Posterior cingulate gyrus (tissue), 11 donors: ENCODE measurements around the gene MPP1.

Experiments
- DNase-seq, 10 donors: peaks; one replicate each; pipeline versions ENCODE4 v3.0.0 to v3.0.0-alpha.2; 2020 to 2021; ENCODE audit warnings: mixed read lengths in 3 of 10
- intact Hi-C: fragments of 100-400 bp; cut with DNase I; formaldehyde crosslinking; loops from one replicate; pipeline ENCODE4 v1.15.1; 2023

Gene MPP1

GRCh38 chrX:154779261-154779660, 26.0 kb downstream of the MPP1 start:
- intact Hi-C loops, result no loop called here

GRCh38 chrX:154776753-154777152, 28.5 kb downstream of the MPP1 start:
- intact Hi-C loops, result no loop called here
- DNase-seq, result no peak

More at GRCh38 chrX:154779261-154779660, 26.0 kb downstream of the MPP1 start:
- no peak for DNase-seq

GRCh38 chrX:154775419-154776349, 29.6 kb downstream of the MPP1 start:
- intact Hi-C loops, result no loop called here
- peak in 7 of 10 donors; percentile 13 to 89 (median 53) for DNase-seq

GRCh38 chrX:154774622-154775021, 30.7 kb downstream of the MPP1 start:
- DNase-seq, result no peak
- intact Hi-C loops, result no loop called here

- intact Hi-C loops, result no loop called here
- peak; percentile 88 to 99 (median 92) for DNase-seq
Observed at GRCh38 chrX:154762537-154763296, 42.6 kb downstream of the MPP1 start, which contains the start of gene DKC1. Gene DKC1 (plus strand): TSS chrX:154762864. CDS start chrX:154762966, 102 bp downstream.

GRCh38 chrX:154761977-154762536, 43.2 kb downstream of the MPP1 start:
- intact Hi-C loops, result no loop called here
- DNase-seq, result no peak

- no peak for DNase-seq
- intact Hi-C loops, result no loop called here
Observed at GRCh38 chrX:154758696-154759095, 46.6 kb downstream of the MPP1 start.

- intact Hi-C loops, result no loop called here
- DNase-seq, result no peak
Observed at GRCh38 chrX:154751669-154752271, 53.5 kb downstream of the MPP1 start.

GRCh38 chrX:154751203-154751668, 54.0 kb downstream of the MPP1 start:
- intact Hi-C loops, result no loop called here
- no peak for DNase-seq

- intact Hi-C loops, result no loop called here
- DNase-seq, result peak in 2 of 10 donors; percentile 18 to 59
Observed at GRCh38 chrX:154750301-154751202, 54.7 kb downstream of the MPP1 start, which contains the start of gene GAB3. Gene GAB3 (minus strand): TSS chrX:154751077. CDS start chrX:154751025, 52 bp downstream.

GRCh38 chrX:154749856-154750255, 55.4 kb downstream of the MPP1 start:
- DNase-seq, result no peak
- intact Hi-C loops, result no loop called here

GRCh38 chrX:154748712-154749339, 56.5 kb downstream of the MPP1 start:
- intact Hi-C loops, result no loop called here
- DNase-seq, result peak in 3 of 10 donors; percentile 9 to 24 (median 11)

- intact Hi-C loops, result no loop called here
- no peak for DNase-seq
Observed at GRCh38 chrX:154742613-154743012, 62.7 kb downstream of the MPP1 start.

GRCh38 chrX:154739952-154740465, 65.3 kb downstream of the MPP1 start:
- intact Hi-C loops, result no loop called here
- no peak for DNase-seq

GRCh38 chrX:154738011-154738738, 67.1 kb downstream of the MPP1 start:
- intact Hi-C loops, result no loop called here
- DNase-seq, result no peak

GRCh38 chrX:154737136-154737535, 68.1 kb downstream of the MPP1 start:
- no peak for DNase-seq
- intact Hi-C loops, result no loop called here

- intact Hi-C loops, result no loop called here
- DNase-seq, result no peak
Observed at GRCh38 chrX:154735695-154736393, 69.4 kb downstream of the MPP1 start.
